ENCODE results near the gene SH3BP5. TPM values are rescaled to one million over a fixed set of nuclear protein-coding genes. Genes with fewer than 3 reads are reported as not detected.

The SH3BP5 gene
- polyA plus RNA-seq, 1 of the 3 experiments (the other 2 are of a cell fraction) = 29.5 TPM

GRCh38 chr3:15223685-15224572, 108.5 kb downstream of the SH3BP5 start:
- ChIA-PET CTCF (no interaction called here), POLR2A (no interaction called here)
- H3K36me3 ChIP-seq (replicated peaks in 1 of 2; ENCODE audit: control insufficient read depth in 1 of 2, insufficient read depth in 2 of 2, low read length in 1 of 2) = peaks cover 75 to 86% of the 10 kb centered on the region in 2 experiments
- H3K4me3 ChIP-seq (ENCODE audit: low read depth in 2 of 2, low read length in 1 of 2) = no peak overlapping the region
- no peaks in the 10 kb centered on the region for H3K9me2 ChIP-seq
- H3K4me2 ChIP-seq = no peak overlapping the region
- H3K9ac ChIP-seq = no peak overlapping the region
- H3F3A ChIP-seq (replicated peaks; ENCODE audit: insufficient read depth) = peaks cover 12% of the 10 kb centered on the region
- H3K27ac ChIP-seq (ENCODE audit: low read depth in 2 of 2, low read length in 1 of 2) = no peak overlapping the region
- H4K20me1 ChIP-seq (ENCODE audit: insufficient read depth) = no peaks in the 10 kb centered on the region
- H3K9me3 ChIP-seq = no peaks in the 10 kb centered on the region
- DNase-seq = no peak
- no peaks in the 10 kb centered on the region for H3K4me1 ChIP-seq (ENCODE audit: control insufficient read depth in 1 of 2, insufficient read depth in 2 of 2, low read depth in 1 of 2, low read length in 1 of 2)
- peaks cover 7% of the 10 kb centered on the region for H3K79me2 ChIP-seq (ENCODE audit: insufficient read depth)
- TF ChIP-seq RCOR1 (IDR thresholded peaks at IDR 0.05; ENCODE audit: low read length) (no peak), POLR2AphosphoS5 (IDR thresholded peaks at IDR 0.05; ENCODE audit: low read depth, low read length) (no peak), JUND (IDR thresholded peaks at IDR 0.05) (no peak), CTCF (IDR thresholded peaks at IDR 0.05) (no peak), EP300 (IDR thresholded peaks at IDR 0.05; ENCODE audit: borderline replicate concordance in 1 of 2, low read depth in 1 of 2, low read length in 1 of 2) (no peak), TCF12 (IDR thresholded peaks at IDR 0.05) (no peak), YY1 (IDR thresholded peaks at IDR 0.05; ENCODE audit: low read depth) (no peak), NRF1 (IDR thresholded peaks at IDR 0.05; ENCODE audit: low read depth, low read length) (no peak)
- no peaks in the 10 kb centered on the region for H3K27me3 ChIP-seq (ENCODE audit: insufficient read depth)
- H2AFZ ChIP-seq (ENCODE audit: low read depth) = no peak overlapping the region
- WGBS (ENCODE audit: low lambda C conversion rate) = 92% methylated on average over 7 of the region's 7 CpGs

- Histone ChIP-seq H3K4me2 (no peak overlapping the region), H3K9ac (no peak overlapping the region), H3K27me3 (ENCODE audit: insufficient read depth) (no peaks in the 10 kb centered on the region), H2AFZ (ENCODE audit: low read depth) (no peak overlapping the region), H3F3A (replicated peaks; ENCODE audit: insufficient read depth) (peaks cover 12% of the 10 kb centered on the region), H3K79me2 (ENCODE audit: insufficient read depth) (peaks cover 7% of the 10 kb centered on the region; the same call in 1 of the 2 replicates), H3K9me2 (no peaks in the 10 kb centered on the region), H4K20me1 (ENCODE audit: insufficient read depth) (no peaks in the 10 kb centered on the region), H3K36me3 (replicated peaks in 1 of 2; ENCODE audit: control insufficient read depth in 1 of 2, insufficient read depth in 2 of 2, low read length in 1 of 2) (peaks cover 73 to 83% of the 10 kb centered on the region in 2 experiments), H3K4me1 (ENCODE audit: control insufficient read depth in 1 of 2, insufficient read depth in 2 of 2, low read depth in 1 of 2, low read length in 1 of 2) (no peaks in the 10 kb centered on the region), H3K27ac (ENCODE audit: low read depth in 2 of 2, low read length in 1 of 2) (no peak overlapping the region), H3K9me3 (no peaks in the 10 kb centered on the region), H3K4me3 (ENCODE audit: low read depth in 2 of 2, low read length in 1 of 2) (no peak overlapping the region)
- ChIA-PET POLR2A (interaction anchor here (0.6 to 1.1 kb wide), 2 partner anchors 15 to 135 kb away, joined by 3 to 7 read pairs; no protein-coding TSS in a partner anchor), CTCF (interaction anchor here (0.6 to 2.1 kb wide), 8 partner anchors 11 to 183 kb away, joined by 3 to 12 read pairs (median 3); no protein-coding TSS in a partner anchor)
- 96% methylated on average over 11 of the region's 11 CpGs for WGBS (ENCODE audit: low lambda C conversion rate)
- DNase-seq = no peak
- TF ChIP-seq YY1 (IDR thresholded peaks at IDR 0.05; ENCODE audit: low read depth) (no peak), FOSL2 (IDR thresholded peaks at IDR 0.05; ENCODE audit: borderline replicate concordance, low read depth) (no peak), EZH2phosphoT487 (IDR thresholded peaks at IDR 0.05; ENCODE audit: borderline replicate concordance, low read depth) (no peak)
Measured at GRCh38 chr3:15221574-15222217, 110.7 kb downstream of the SH3BP5 start.
